ENCODE measurements around the gene ATG9B.
"Not testable (repeated sequence)": the region's sequence is repeated elsewhere in the genome, so short reads cannot be mapped to it uniquely, and the experiment has no call there.

Gene ATG9B

GRCh38 chr7:151057989-151058780 lies 33.9 kb upstream of the ATG9B start:
- DNase-seq: peak; percentile 98

GRCh38 chr7:151057506-151057988 lies 33.3 kb upstream of the ATG9B start, which contains the start of gene CDK5:
Gene CDK5, minus strand, starts transcription at chr7:151057897. Its CDS starts 49 bp downstream, at chr7:151057848.
- DNase-seq: peak; percentile 69

GRCh38 chr7:151056666-151057505 lies 32.6 kb upstream of the ATG9B start:
- peak; percentile 70 for DNase-seq

GRCh38 chr7:151056283-151056665 lies 32.0 kb upstream of the ATG9B start:
- no peak for DNase-seq

GRCh38 chr7:151053751-151054150 lies 29.5 kb upstream of the ATG9B start:
- DNase-seq: no peak

GRCh38 chr7:151053096-151053495 lies 28.8 kb upstream of the ATG9B start:
- DNase-seq: no peak

- DNase-seq: no peak
Measured at GRCh38 chr7:151051108-151051507, 26.8 kb upstream of the ATG9B start.

- DNase-seq: no peak
Measured at GRCh38 chr7:151048911-151049463, 24.7 kb upstream of the ATG9B start.

- DNase-seq: no peak
Measured at GRCh38 chr7:151047976-151048815, 23.9 kb upstream of the ATG9B start, which contains the start of gene ASIC3. Gene ASIC3, plus strand, starts transcription at chr7:151048531. Its CDS starts 355 bp downstream, at chr7:151048886.

GRCh38 chr7:151046603-151047573 lies 22.6 kb upstream of the ATG9B start:
- DNase-seq: no peak

GRCh38 chr7:151045967-151046366 lies 21.7 kb upstream of the ATG9B start:
- no peak for DNase-seq

- no peak for DNase-seq
Measured at GRCh38 chr7:151045262-151045661, 21.0 kb upstream of the ATG9B start.

GRCh38 chr7:151043959-151044358 lies 19.7 kb upstream of the ATG9B start:
- no peak for DNase-seq

GRCh38 chr7:151043449-151043848 lies 19.2 kb upstream of the ATG9B start:
- DNase-seq: not testable (repeated sequence)

GRCh38 chr7:151040616-151041375 lies 16.5 kb upstream of the ATG9B start:
- DNase-seq: no peak

GRCh38 chr7:151039850-151040548 lies 15.7 kb upstream of the ATG9B start:
- DNase-seq: no peak

GRCh38 chr7:151038951-151039849 lies 14.9 kb upstream of the ATG9B start:
- DNase-seq: no peak

- DNase-seq: no peak
Measured at GRCh38 chr7:151035902-151036301, 11.6 kb upstream of the ATG9B start.

Data from 8988T (cell line).